Myometrial cell (primary cell): ENCODE results near the gene SYTL5. TPM values are rescaled to one million over a fixed set of nuclear protein-coding genes. Genes with fewer than 3 reads are reported as not detected.

Experiments
- total RNA-seq: library from RNA; depleted of rRNA; stranded (reverse); fragments of >200 nt; gene quantifications from 2 replicates; pipeline ENCODE4 v1.2.3, GENCODE V29; 2015

Gene SYTL5
- total RNA-seq, result under 0.01 TPM in 1 of 2 replicates, not detected in the other

DNA sequence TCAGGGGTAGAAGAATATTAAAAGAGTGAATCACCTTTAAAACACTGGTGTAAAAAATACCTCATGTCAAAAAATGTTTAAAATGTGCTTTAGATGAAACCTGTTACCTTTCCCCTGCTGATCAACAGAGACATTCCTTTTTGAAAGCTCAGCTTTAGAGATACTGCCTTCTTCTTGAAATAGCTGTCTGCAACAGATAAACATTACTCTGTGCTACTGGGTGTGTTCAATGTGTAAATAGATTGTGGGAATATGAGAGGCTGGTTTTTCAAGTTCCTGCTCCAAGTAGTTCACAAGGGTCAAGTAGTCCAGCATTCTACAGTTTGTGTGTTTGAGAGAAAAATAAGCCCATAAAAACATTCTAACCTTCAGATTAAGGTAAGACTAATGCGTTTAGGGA lies at the start of gene SYTL5:
SYTL5 (plus strand) TSS at position 263 of the 400 bp plus-strand sequence. CDS start 27,337 bp downstream, outside the sequence.

Other genes with a start within 250 kb of the SYTL5 start
- gene CYBB, start 226.5 kb upstream of the SYTL5 start, total RNA-seq, result not detected in 2 replicates
- 33.7 and 51.9 TPM in 2 replicates for gene DYNLT3, start 159.0 kb upstream of the SYTL5 start, total RNA-seq
- gene SRPX, start 214.3 kb downstream of the SYTL5 start, total RNA-seq, result 37.2 and 39.0 TPM in 2 replicates